ENCODE measurements around the gene PDE4D.

- TF ChIP-seq POLR2A (IDR thresholded peaks at IDR 0.05) (no peak), CTCF (IDR thresholded peaks at IDR 0.05) (no peak)
Measured at GRCh38 chr5:59553992-59554391, 339.5 kb downstream of the PDE4D start.
